ENCODE measurements around the gene FHDC1.
"Not testable (repeated sequence)": the region's sequence is repeated elsewhere in the genome, so short reads cannot be mapped to it uniquely, and the experiment has no call there.

Gene FHDC1

DNA sequence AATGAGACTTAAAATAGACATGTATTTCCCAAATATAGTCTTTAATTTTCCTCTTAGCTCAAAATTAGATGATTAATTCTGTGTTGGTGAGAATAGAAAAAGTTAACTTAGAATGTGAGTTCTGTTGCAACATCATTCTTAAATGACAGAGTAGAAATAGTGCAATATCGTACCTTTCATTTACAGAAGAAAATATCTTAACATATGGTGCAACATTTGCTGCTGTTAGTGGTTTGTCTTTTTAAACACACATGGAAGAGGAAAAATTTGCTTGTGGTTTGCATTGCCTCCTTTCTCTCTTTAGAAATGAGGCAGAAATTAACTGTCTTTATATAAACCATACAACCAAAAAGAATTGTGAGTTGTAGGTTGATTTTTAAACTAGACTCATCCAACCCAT lies 39.3 kb upstream of the FHDC1 start:
- Histone ChIP-seq H3K9ac (no peak overlapping the region), H2AFZ (ENCODE audit: low read depth) (no peak overlapping the region), H3K36me3 (ENCODE audit: insufficient read depth) (no peaks in the 10 kb centered on the region), H3K4me2 (no peak overlapping the region), H3K79me2 (ENCODE audit: insufficient read depth, low read depth) (no peaks in the 10 kb centered on the region), H3K27me3 (ENCODE audit: insufficient read depth, low read depth) (no peaks in the 10 kb centered on the region), H3K27ac (no peak overlapping the region), H3K4me1 (ENCODE audit: low read depth, poor library complexity, severe bottlenecking) (peaks cover 7% of the 10 kb centered on the region), H3K4me3 (IDR thresholded peaks at IDR 0.05; ENCODE audit: insufficient read depth, low read depth, low read length) (no peak overlapping the region), H4K20me1 (ENCODE audit: insufficient read depth) (no peaks in the 10 kb centered on the region; the same call in 1 of the 2 replicates)
- TF ChIP-seq, protein P1, sequence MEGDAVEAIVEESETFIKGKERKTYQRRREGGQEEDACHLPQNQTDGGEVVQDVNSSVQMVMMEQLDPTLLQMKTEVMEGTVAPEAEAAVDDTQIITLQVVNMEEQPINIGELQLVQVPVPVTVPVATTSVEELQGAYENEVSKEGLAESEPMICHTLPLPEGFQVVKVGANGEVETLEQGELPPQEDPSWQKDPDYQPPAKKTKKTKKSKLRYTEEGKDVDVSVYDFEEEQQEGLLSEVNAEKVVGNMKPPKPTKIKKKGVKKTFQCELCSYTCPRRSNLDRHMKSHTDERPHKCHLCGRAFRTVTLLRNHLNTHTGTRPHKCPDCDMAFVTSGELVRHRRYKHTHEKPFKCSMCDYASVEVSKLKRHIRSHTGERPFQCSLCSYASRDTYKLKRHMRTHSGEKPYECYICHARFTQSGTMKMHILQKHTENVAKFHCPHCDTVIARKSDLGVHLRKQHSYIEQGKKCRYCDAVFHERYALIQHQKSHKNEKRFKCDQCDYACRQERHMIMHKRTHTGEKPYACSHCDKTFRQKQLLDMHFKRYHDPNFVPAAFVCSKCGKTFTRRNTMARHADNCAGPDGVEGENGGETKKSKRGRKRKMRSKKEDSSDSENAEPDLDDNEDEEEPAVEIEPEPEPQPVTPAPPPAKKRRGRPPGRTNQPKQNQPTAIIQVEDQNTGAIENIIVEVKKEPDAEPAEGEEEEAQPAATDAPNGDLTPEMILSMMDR (conservative IDR thresholded peaks at IDR 0.05; ENCODE audit: low read depth, low read length) = no peak

DNA sequence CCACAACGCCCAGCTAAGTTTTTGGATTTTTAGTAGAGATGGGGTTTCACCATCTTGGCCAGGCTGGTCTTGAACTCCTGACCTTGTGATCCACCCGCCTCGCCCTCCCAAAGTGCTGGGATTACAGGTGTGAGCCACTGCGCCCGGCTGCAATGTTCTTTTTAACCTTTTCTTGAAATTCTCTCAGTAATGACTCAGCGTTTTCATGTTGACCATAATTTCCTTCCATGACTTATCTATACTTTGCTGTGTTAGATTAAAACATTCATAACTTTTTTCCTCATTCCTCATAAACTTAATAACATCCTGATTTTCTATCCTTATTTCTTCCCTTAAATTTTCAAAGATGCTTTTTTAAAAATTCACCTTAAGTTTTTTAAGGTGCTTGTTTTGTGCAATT lies 38.0 kb upstream of the FHDC1 start:
- not testable (repeated sequence) for H3K79me2 ChIP-seq (ENCODE audit: insufficient read depth, low read depth); H3K27me3 ChIP-seq (ENCODE audit: insufficient read depth, low read depth); H3K9ac ChIP-seq; H3K36me3 ChIP-seq (ENCODE audit: insufficient read depth); H3K4me1 ChIP-seq (ENCODE audit: low read depth, poor library complexity, severe bottlenecking); H4K20me1 ChIP-seq (ENCODE audit: insufficient read depth); H3K4me3 ChIP-seq (IDR thresholded peaks at IDR 0.05; ENCODE audit: insufficient read depth, low read depth, low read length); H3K27ac ChIP-seq; H2AFZ ChIP-seq (ENCODE audit: low read depth); H3K4me2 ChIP-seq

- H3K79me2 ChIP-seq (ENCODE audit: insufficient read depth, low read depth) = no peaks in the 10 kb centered on the region
- TF ChIP-seq, protein P1 (conservative IDR thresholded peaks at IDR 0.05; ENCODE audit: low read depth, low read length) = no peak
- H3K27me3 ChIP-seq (ENCODE audit: insufficient read depth, low read depth) = no peaks in the 10 kb centered on the region
- H3K4me2 ChIP-seq = no peak overlapping the region
- H3K4me1 ChIP-seq (ENCODE audit: low read depth, poor library complexity, severe bottlenecking) = peaks cover 7% of the 10 kb centered on the region
- H4K20me1 ChIP-seq (ENCODE audit: insufficient read depth) = no peaks in the 10 kb centered on the region; the same call in 1 of the 2 replicates
- no peak overlapping the region for H2AFZ ChIP-seq (ENCODE audit: low read depth)
- no peak overlapping the region for H3K27ac ChIP-seq
- no peak overlapping the region for H3K9ac ChIP-seq
- no peak overlapping the region for H3K4me3 ChIP-seq (IDR thresholded peaks at IDR 0.05; ENCODE audit: insufficient read depth, low read depth, low read length)
- no peaks in the 10 kb centered on the region for H3K36me3 ChIP-seq (ENCODE audit: insufficient read depth)
Measured at GRCh38 chr4:152898606-152899005, 37.5 kb upstream of the FHDC1 start.

DNA sequence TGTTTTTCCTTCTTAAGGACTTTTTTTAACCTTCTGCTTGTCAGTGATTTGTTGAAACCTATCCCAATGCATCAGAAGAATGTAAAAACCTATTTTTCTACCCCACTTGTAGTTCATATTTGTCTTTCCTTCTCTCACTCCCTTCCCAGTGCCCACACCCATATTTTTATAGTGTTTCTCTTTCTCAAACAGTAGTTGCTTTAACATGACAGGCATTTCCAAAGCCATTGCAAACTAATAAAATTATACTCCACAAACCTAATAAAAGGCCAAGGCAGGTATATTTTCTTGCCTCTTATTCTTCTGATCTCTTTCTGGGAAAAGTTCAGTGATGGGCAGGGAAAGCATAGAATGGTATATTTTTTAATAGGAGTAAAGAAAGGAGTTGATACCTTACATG lies 35.7 kb upstream of the FHDC1 start:
- H2AFZ ChIP-seq (ENCODE audit: low read depth) = no peak overlapping the region
- H4K20me1 ChIP-seq (ENCODE audit: insufficient read depth) = no peaks in the 10 kb centered on the region; the same call in 1 of the 2 replicates
- H3K27ac ChIP-seq = no peak overlapping the region
- H3K9ac ChIP-seq = no peak overlapping the region
- H3K79me2 ChIP-seq (ENCODE audit: insufficient read depth, low read depth) = no peaks in the 10 kb centered on the region
- no peak overlapping the region for H3K4me2 ChIP-seq
- no peaks in the 10 kb centered on the region for H3K36me3 ChIP-seq (ENCODE audit: insufficient read depth)
- no peaks in the 10 kb centered on the region for H3K27me3 ChIP-seq (ENCODE audit: insufficient read depth, low read depth)
- peaks cover 7% of the 10 kb centered on the region for H3K4me1 ChIP-seq (ENCODE audit: low read depth, poor library complexity, severe bottlenecking)
- no peak overlapping the region for H3K4me3 ChIP-seq (IDR thresholded peaks at IDR 0.05; ENCODE audit: insufficient read depth, low read depth, low read length)
- TF ChIP-seq, protein P1 (conservative IDR thresholded peaks at IDR 0.05; ENCODE audit: low read depth, low read length) = no peak

- H3K9ac ChIP-seq = no peak overlapping the region
- H4K20me1 ChIP-seq (ENCODE audit: insufficient read depth) = no peaks in the 10 kb centered on the region; the same call in 1 of the 2 replicates
- H3K36me3 ChIP-seq (ENCODE audit: insufficient read depth) = no peaks in the 10 kb centered on the region
- H3K4me3 ChIP-seq (IDR thresholded peaks at IDR 0.05; ENCODE audit: insufficient read depth, low read depth, low read length) = no peak overlapping the region
- no peak overlapping the region for H2AFZ ChIP-seq (ENCODE audit: low read depth)
- H3K27ac ChIP-seq = no peak overlapping the region
- H3K4me1 ChIP-seq (ENCODE audit: low read depth, poor library complexity, severe bottlenecking) = peaks cover 7% of the 10 kb centered on the region
- TF ChIP-seq, protein P1 (conservative IDR thresholded peaks at IDR 0.05; ENCODE audit: low read depth, low read length) = no peak
- H3K79me2 ChIP-seq (ENCODE audit: insufficient read depth, low read depth) = no peaks in the 10 kb centered on the region
- no peak overlapping the region for H3K4me2 ChIP-seq
- no peaks in the 10 kb centered on the region for H3K27me3 ChIP-seq (ENCODE audit: insufficient read depth, low read depth)
Measured at GRCh38 chr4:152901205-152901604, 34.9 kb upstream of the FHDC1 start.
